ENCODE results near the gene PTGFRN. TPM values are rescaled to one million over a fixed set of nuclear protein-coding genes. Genes with fewer than 3 reads are reported as not detected.

PTGFRN gene
- total and polyA plus RNA-seq, 4 donors: 5.4 to 12.6 (median 7.2) TPM

DNA sequence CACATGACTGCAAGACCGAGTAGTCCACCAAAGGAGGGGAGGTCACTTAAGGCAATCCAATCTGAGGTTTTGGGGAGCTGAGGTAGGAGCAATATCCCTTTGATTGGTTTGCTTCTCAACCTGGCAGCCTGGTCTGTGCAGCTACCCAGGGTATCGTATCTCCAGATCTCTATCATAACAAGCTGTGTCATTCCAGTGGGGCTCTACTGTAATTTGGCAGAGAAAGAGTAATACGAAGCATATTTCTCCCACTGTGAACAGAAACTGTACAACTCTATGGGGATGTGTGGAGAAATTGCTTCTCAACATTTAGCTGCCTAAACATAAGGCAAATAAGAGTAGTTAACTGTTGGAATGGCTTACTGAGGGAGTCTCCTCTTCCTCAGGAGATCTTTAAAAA lies 112.4 kb downstream of the PTGFRN start (continued):
- TF ChIP-seq, protein P1, sequence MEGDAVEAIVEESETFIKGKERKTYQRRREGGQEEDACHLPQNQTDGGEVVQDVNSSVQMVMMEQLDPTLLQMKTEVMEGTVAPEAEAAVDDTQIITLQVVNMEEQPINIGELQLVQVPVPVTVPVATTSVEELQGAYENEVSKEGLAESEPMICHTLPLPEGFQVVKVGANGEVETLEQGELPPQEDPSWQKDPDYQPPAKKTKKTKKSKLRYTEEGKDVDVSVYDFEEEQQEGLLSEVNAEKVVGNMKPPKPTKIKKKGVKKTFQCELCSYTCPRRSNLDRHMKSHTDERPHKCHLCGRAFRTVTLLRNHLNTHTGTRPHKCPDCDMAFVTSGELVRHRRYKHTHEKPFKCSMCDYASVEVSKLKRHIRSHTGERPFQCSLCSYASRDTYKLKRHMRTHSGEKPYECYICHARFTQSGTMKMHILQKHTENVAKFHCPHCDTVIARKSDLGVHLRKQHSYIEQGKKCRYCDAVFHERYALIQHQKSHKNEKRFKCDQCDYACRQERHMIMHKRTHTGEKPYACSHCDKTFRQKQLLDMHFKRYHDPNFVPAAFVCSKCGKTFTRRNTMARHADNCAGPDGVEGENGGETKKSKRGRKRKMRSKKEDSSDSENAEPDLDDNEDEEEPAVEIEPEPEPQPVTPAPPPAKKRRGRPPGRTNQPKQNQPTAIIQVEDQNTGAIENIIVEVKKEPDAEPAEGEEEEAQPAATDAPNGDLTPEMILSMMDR (IDR thresholded peaks at IDR 0.05; ENCODE audit: low read depth, low read length, missing input control): no peak
- no peak for TF ChIP-seq TAF1 (conservative IDR thresholded peaks at IDR 0.05)
- TF ChIP-seq SP1 (IDR thresholded peaks at IDR 0.05): no peak
- no peak for TF ChIP-seq JUND (IDR thresholded peaks at IDR 0.05)
- TF ChIP-seq RAD21 (IDR thresholded peaks at IDR 0.05): no peak
- TF ChIP-seq FOXA1 (IDR thresholded peaks at IDR 0.05): no peak
- no peak for TF ChIP-seq YY1 (IDR thresholded peaks at IDR 0.05)

DNA sequence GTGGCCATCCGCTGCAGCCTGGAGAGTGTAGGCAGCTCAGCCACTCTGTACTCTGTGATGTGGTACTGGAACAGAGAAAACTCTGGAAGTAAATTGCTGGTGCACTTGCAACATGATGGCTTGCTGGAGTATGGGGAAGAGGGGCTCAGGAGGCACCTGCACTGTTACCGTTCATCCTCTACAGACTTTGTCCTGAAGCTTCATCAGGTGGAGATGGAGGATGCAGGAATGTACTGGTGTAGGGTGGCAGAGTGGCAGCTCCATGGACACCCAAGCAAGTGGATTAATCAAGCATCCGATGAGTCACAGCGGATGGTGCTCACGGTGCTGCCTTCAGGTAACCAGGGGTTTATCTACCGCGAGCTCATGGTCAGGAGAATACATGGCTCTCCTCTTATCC lies 115.9 kb downstream of the PTGFRN start:
- no peaks in the 10 kb centered on the region for H3K36me3 ChIP-seq (ENCODE audit: control insufficient read depth in 4 of 4, insufficient read depth in 3 of 4, low read depth in 1 of 4, low read length in 3 of 4)
- no peaks in the 10 kb centered on the region for H3K4me1 ChIP-seq (ENCODE audit: control insufficient read depth in 4 of 4, insufficient read depth in 4 of 4, low read length in 3 of 4)
- H3K27me3 ChIP-seq (ENCODE audit: control insufficient read depth in 4 of 4, insufficient read depth in 4 of 4, low read length in 3 of 4): no peaks in the 10 kb centered on the region
- DNase-seq (ENCODE audit: low spot score): no peak
- H3K9me3 ChIP-seq (ENCODE audit: control insufficient read depth in 4 of 4, low read length in 3 of 4): no peaks in the 10 kb centered on the region
- TF ChIP-seq, protein P1 (IDR thresholded peaks at IDR 0.05; ENCODE audit: low read depth, low read length, missing input control): no peak
- TF ChIP-seq NR2F2 (IDR thresholded peaks at IDR 0.05): no peak
- no peak for TF ChIP-seq EGR1 (IDR thresholded peaks at IDR 0.05; ENCODE audit: low read depth in 2 of 2)
- TF ChIP-seq SP1 (IDR thresholded peaks at IDR 0.05): no peak
- TF ChIP-seq, protein P2, sequence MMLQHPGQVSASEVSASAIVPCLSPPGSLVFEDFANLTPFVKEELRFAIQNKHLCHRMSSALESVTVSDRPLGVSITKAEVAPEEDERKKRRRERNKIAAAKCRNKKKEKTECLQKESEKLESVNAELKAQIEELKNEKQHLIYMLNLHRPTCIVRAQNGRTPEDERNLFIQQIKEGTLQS (IDR thresholded peaks at IDR 0.05): no peak
- TF ChIP-seq GABPA (IDR thresholded peaks at IDR 0.05 in 1 of 2, conservative IDR thresholded peaks at IDR 0.05 in 1 of 2): no peak
- TF ChIP-seq RXRA (IDR thresholded peaks at IDR 0.05): no peak
- TF ChIP-seq JUND (IDR thresholded peaks at IDR 0.05): no peak
- TF ChIP-seq, protein P3, sequence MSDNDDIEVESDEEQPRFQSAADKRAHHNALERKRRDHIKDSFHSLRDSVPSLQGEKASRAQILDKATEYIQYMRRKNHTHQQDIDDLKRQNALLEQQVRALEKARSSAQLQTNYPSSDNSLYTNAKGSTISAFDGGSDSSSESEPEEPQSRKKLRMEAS (IDR thresholded peaks at IDR 0.05): no peak
- no peak for TF ChIP-seq TAF1 (conservative IDR thresholded peaks at IDR 0.05)
- TF ChIP-seq YY1 (IDR thresholded peaks at IDR 0.05): no peak
- TF ChIP-seq FOXA2 (IDR thresholded peaks at IDR 0.05): no peak
- TF ChIP-seq, protein P4, sequence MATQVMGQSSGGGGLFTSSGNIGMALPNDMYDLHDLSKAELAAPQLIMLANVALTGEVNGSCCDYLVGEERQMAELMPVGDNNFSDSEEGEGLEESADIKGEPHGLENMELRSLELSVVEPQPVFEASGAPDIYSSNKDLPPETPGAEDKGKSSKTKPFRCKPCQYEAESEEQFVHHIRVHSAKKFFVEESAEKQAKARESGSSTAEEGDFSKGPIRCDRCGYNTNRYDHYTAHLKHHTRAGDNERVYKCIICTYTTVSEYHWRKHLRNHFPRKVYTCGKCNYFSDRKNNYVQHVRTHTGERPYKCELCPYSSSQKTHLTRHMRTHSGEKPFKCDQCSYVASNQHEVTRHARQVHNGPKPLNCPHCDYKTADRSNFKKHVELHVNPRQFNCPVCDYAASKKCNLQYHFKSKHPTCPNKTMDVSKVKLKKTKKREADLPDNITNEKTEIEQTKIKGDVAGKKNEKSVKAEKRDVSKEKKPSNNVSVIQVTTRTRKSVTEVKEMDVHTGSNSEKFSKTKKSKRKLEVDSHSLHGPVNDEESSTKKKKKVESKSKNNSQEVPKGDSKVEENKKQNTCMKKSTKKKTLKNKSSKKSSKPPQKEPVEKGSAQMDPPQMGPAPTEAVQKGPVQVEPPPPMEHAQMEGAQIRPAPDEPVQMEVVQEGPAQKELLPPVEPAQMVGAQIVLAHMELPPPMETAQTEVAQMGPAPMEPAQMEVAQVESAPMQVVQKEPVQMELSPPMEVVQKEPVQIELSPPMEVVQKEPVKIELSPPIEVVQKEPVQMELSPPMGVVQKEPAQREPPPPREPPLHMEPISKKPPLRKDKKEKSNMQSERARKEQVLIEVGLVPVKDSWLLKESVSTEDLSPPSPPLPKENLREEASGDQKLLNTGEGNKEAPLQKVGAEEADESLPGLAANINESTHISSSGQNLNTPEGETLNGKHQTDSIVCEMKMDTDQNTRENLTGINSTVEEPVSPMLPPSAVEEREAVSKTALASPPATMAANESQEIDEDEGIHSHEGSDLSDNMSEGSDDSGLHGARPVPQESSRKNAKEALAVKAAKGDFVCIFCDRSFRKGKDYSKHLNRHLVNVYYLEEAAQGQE (IDR thresholded peaks at IDR 0.05): no peak
- TF ChIP-seq RAD21 (IDR thresholded peaks at IDR 0.05): no peak
- WGBS: 96% methylated on average over 7 of the region's 7 CpGs
- no peak overlapping the region for H3K9ac ChIP-seq (ENCODE audit: low read depth in 1 of 2, low read length in 2 of 2)
- no peak overlapping the region for H3K4me3 ChIP-seq (ENCODE audit: low read depth in 1 of 3, low read length in 3 of 3)
- H3K27ac ChIP-seq (ENCODE audit: low read depth in 1 of 2, low read length in 2 of 2): no peak overlapping the region
